Activated T-helper 1 cell treated with anti-CD3 and anti-CD28 coated beads, Interleukin-2, amount 50 U/mL, for 16 hours (primary cell): Measurements from ENCODE around the gene IMP4.
"Not testable (repeated sequence)": the region's sequence is repeated elsewhere in the genome, so short reads cannot be mapped to it uniquely, and the experiment has no call there.

Experiments
- DNase-seq, 2 donors: peaks; one replicate each; pipeline ENCODE4 v3.0.0-alpha.2; 2020; ENCODE audit warnings: low read depth in 1 of 2, low spot score in 1 of 2

Gene IMP4, protein sequence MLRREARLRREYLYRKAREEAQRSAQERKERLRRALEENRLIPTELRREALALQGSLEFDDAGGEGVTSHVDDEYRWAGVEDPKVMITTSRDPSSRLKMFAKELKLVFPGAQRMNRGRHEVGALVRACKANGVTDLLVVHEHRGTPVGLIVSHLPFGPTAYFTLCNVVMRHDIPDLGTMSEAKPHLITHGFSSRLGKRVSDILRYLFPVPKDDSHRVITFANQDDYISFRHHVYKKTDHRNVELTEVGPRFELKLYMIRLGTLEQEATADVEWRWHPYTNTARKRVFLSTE

DNA sequence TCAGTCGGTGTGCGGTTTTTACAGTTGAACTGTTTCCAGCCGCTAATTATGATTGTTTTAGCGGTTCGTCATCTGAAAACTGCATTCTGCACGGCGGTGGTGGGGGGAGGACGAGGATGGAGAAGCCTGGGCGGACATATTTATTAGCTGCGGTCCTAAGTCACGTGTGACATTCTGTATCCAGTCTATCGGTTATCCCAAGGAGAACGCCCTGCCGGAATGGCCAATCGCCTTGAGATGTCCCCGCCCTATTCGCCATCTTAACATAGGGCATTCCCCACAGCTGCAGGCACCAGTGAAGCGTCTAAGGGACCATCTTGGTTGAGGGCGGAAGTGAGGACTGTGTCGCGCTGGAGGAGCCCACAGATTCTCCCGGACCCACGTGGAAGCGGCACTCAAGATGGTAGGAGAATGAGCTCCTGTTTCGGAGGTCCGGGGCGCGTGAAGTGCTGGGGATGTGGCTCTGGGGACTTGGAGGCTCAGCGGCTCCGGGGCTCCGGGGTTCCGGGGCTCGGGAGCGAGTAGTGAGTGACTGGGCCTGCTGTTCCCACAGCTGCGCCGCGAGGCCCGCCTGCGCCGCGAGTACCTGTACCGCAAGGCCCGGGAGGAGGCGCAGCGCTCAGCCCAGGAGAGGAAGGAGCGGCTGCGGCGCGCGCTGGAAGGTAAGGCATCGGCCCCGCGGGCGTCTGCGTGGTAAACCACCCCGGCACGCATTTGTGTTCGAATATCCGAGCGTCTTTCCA, at the start of gene IMP4:
TSS of gene IMP4 (plus strand) at position 365 of the 743 bp plus-strand sequence. CDS start at position 401, 36 bp downstream.
- peak; percentile 88 to 89 for DNase-seq

DNA sequence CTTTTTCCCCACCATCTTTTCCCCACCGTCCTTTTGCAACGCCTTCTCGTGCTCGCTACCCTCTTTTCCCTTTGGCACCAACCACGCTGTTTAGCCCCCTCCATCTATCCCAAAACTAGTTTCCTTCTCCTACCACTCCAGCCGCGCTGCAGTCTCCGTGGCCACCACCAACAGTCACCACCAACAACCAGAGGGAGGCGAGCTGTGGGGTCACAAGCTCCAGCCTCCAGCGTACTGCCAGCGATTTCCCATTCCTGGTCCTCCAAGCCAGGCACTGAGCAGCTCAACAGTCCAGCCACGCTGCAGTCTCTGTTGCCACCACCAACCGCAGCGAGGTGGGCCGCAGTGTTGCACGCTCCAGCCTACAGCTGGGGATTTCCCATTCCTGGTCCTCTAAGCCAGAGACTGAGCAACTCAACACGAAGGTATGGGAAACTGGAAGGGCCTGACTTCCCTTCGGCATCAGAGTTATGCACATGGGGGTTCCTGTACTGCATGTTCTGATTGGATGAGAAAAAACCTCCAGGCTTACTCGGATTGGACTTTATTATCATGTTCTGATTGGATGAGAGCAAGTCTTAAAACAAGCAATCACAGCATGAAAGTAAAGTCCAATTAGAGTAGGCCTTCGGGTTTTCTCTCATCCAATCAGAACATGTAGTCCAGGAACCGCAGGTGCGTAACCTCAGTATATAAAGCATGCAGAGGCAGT, 42.3 kb upstream of the IMP4 start:
- DNase-seq, result no peak

DNA sequence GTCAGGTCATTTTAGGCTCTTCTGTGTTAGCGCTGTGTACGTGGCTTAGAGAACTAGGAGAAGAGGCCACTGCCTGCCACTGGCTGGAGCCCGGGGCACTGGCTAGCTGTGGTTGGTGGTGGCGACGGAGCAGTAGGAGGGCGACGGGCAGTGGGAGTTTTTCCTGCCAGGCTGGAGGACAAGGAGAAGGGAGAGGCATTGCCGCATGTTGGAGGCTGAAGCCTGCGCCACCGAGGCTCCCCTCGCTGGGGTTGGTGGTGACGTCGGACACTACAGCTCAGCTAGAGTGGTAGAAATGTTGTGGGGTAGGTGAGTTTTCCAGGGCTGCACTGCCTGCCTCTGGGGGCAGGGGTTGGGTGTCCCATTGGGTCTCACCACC, 41.7 kb upstream of the IMP4 start:
- no peak for DNase-seq

DNA sequence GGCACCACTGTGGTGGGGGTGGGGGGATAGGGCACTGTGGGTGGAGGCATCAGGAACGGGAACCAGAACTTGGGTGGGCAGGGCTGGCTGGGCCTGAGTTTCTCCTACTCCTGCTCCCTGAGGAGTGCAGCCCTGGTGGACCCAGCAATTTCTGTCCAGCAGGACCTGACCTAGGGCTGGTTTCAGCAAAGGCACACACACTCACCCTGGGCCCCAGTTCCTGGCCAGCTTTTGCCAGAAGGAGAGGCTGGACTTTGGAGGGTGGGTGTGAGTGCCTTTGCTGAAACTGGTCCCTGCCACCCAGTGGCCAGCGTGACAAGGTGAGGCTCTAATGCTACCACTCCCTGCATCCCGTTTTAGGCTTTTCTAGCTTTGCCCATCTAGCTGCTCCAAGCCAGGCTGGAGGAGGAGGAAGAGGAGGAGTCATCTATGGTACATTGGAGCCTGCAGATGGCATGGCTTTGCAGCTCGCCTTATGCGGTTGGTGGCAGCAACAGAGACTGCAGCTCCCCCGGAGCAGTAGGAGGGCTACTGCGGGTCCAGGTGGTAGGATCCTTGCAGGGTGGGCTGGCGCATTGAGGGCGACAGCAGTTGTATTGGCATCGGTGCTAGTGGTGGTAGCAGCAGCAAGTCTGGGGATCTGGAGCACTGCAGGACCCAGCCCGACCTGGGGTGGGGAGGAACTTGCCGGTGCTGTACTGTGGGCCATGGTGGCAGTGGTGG, 40.4 kb upstream of the IMP4 start:
- DNase-seq, result no peak

DNA sequence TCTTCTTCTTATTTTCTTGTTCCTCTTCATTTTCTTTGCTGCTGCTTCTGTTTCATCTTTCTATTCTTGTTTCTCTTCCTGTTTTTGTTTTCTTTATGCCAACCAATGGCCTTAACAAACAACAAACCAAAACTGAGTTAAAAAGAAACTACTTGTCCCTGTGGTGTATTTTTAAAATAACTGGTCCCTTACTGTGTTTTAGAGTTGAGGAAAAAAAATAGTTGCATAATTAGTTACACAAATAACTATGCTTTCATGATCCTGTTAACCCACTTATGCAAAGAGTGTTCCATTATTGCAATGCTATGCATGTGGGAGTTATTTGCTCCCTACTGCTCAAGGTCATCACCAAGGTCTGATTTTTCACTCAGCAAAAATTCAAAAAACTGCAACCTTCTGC, 39.5 kb upstream of the IMP4 start:
- no peak for DNase-seq

DNA sequence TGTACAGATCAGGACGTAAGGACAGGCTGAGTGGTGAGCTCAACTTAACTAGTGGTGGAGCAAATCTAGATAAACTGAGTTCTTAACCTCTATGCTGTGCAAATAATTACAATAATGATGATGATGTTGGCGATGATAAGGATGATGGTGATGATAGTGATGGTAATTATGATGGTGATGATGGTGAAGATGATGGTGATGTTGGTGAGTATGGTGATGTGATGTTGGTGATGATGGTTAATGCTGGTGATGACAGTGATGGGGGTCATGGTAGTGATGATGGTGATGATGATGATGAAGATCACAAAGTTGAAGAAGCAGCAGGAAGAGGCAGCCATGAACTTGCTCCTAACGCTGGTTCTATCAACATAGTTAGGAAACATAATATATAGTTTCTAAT, 38.0 kb upstream of the IMP4 start:
- no peak for DNase-seq

DNA sequence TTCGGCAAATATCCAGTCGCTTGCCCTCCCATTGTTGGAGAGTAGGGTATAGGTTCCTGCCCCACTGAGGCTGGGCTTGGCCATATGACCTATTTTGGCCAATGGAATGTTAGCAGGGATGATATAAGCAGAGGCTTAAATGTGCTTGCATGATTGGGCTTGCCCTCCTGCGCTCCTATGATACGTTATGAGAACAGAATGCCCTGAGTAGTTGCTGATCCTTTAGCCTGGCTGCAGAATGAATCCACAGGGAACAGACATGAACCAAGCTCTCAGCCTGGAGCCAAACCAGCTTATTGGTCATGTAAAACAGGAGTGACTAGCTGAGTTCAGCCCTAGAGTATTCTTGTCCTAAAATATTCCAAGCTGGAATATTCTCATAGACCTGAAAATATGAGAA, 34.8 kb upstream of the IMP4 start:
- no peak for DNase-seq

DNA sequence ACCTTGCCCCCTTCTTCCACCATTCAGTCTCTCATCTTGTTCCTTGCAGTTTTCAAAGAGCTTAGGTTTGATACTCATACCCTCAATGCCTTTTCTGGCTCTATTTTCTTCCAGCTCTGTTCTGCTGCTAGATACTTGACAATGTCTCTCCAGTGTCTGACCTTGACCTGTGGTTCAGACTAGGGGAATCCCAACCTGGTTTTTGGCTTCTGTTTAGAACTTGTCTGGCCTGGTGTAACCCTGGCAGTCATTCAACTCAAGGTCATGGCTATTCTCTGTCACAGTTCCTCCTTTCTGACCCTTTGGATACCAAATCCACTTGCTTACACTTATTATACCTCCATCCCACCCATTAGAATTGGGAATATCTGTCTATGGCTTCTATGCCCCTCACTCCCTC, 31.8 kb upstream of the IMP4 start:
- no peak for DNase-seq

DNA sequence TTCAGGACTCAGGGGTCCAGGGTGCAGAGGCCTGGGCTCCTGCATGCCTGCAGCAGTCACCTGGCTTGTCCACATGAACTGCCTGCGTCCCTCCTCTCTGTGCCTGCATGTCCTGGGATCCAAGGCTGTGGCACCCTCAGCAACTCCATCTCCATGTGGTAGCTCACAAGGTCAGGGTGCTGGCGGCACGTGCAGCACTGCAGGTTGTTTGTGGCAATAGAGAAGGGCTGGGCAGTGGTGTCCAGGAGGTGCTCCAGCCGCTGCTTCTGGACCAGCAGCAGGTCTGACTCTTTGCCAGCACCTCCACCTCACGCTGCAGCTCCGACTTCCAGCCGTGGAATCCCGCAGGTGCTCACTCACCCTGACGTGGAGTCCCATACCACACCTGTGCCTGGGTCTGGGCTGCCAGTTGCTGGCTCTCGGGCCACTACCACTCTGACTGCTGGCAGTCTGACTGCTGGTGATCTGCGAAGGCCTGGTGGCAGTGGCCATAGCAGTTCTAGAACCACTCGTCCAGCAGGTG, 28.8 kb upstream of the IMP4 start:
- no peak for DNase-seq

DNA sequence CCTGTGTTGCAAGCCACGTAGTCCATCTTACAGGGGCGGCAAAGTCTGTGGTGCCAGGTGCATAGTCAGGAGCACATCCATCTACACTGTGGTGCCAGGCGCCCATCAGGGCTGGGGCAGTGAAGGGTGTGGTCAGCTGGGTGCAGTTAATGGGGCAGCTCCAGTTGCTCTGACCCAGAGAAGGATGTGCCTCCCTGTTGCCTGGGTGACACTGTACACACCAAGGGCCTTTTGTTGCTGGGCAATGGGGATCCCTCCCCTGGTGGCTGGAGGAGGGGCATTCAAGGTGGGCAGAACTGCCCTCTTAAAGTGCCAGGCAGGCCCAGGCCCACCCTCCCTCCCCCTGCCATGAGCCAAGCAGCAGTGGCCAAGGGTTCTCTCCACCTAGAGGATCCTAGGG, 28.3 kb upstream of the IMP4 start:
- DNase-seq, result no peak

DNA sequence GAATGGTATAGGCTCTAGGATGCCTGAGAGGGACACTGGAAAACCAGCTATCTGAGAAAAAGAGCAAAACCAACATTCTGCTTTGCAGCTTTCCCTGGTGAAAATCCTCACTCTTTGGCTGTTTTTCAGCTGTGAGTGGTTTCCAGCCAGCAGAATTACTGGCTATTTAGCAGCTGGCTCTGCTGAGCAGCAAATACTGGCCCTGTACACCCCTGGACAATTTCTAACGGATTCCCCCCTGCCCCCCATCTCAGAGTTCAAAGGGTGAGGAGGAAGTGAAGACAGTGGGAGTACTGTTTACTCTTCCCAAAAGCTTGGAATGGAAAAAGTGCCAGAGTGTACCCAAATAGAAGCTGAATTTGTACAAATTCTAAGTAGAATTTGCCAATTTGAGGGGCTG, 26.1 kb upstream of the IMP4 start:
- no peak for DNase-seq

DNA sequence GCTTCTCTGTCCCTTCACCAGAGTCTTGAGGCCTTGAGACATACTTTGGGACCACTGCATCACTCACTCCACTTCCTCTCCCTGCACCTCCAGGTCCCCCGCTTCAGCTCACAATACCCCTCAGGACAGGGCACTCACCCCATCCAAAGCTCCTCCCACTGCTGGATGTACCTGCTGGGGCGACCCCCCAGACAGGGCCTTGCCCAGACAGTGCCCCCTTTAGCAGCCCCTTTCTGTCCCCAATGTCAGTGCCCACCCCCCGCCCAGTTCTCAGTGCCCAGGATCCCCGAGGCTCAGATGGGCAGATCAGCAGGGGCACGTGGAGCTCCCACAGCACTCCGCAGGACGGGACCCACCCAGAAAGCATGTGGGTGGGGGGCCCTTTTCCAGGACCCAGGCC, 23.8 kb upstream of the IMP4 start:
- DNase-seq, result no peak

DNA sequence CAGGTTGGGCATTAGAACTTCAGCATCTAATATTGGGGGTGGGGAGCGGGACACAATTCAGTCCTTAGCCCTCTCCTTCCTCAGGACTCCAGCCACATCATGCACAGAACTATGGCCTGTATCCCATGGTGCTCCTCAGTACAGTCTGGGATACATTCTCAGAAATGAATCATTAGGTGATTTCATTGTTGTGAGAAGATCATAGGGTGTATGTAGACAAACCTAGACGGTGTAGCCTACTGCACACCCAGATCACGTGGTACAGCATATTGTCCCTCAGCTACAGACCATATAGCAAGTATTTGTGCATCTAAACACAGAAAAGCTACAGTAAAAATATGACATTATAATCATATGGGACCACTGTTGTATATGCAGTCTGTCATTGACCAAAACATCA, 23.2 kb upstream of the IMP4 start:
- DNase-seq, result no peak

DNA sequence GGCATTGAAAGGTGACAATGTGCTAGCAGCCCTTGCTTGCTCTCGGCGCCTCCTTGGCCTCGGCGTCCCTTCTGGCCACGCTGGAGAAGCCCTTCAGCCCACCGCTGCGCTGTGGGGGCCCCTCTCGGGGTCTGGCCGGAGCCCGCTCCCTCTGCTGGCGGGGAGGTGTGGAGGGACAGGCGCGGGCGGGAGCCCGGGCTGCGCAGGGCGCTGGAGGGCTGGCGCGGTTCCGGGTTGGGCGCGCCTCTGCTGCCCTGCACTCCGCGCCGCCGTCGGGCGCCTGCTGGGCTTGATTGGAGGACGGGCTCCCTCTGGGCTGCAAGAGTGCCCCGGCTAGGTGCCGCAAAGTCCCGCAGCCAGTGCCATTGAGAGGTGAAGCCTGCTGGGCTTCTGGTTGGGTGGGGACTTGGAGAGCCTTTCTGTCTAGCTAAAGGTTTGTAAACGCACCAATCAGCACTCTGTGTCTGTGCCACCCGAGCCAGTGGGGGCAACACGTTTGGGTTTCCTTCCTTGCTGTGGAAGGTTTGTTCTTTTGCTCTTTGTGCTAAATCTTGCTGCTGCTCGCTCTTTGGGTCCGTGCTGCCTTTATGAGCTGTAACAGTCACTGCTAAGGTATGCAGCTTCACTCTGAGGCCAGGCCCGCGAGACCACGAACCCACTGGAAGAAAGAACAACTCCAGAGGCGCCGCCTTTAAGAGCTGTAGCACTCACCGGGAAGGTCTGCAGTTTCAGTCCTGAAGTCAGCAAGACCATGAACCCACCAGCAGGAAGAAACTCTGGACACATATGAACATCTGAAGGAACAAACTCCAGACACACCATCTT, 14.8 kb upstream of the IMP4 start:
- no peak for DNase-seq

DNA sequence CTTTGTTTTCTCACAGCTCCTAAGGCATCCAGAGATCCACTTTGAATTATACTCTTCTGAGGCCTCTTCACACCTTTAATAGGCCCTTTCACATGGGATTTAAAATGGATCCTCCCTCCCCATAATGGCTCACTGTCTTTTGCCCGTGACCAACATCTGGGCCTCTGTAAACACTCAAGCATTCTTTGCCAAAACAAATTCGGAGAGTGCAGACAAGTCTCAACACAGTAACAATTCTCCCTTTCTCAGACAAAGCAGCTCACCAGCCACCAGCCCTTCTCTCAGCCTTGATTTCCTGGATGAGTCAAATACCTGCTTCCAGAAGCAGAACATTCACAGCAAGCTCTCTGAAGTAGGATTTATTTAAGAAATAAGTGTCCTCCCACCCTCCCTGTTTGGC, 14.0 kb upstream of the IMP4 start:
- no peak for DNase-seq

DNA sequence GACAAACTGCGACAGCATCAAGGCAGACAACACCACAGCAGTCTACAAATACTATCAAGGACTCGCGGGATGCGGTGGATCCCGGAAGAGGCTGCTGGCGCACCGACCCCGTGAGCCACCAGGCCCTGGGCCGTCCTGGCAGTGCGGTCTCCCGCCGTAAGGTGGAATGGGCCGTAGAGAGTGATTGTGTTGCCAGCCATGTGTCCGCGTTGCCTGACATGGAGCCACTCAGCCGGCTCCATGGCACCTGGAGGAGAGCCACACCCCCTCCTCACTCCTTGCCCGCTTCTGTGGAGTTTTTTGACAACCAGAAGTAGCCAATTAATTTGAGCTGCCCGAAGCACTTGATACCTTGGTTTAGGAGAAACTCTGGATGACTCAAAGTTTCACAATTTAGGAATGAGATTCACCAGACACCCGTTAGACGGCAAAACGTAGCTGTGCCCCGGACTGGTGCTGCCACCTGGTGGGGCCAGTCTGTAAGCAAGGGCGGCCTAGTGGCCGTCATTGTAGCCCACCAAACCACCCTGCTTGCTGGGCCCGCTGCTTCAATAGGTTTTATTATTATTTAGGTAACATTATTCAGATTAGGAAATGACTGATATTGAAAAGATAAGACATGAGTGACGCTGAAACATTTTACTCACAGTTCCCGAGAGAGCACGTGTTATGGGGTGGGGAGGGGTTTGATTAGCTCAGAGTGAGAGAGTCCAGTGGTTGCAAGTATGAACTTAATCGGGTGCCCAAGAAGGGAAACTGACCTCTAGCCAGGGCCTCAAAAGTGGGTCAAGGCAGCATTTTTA, 10.2 kb upstream of the IMP4 start:
- DNase-seq, result peak; percentile 33 to 44

DNA sequence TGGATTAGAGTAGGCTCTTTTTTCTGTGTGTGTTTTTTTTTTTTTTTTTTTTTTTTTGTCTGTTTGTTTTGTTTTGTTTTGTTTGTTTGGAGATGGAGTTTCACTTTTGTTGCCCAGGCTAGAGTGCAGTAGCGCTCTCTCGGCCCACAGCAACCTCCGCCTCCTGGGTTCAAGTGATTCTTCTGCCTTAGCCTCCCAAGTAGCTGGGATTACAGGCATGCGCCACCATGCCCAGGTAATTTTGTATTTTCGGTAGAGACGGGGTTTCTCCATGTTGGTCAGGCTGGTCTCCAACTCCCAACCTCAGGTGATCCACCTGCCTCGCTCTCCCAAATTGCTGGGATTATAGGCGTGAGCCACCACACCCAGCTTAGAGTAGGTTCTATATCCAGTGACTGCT, 9.4 kb upstream of the IMP4 start:
- not testable (repeated sequence) for DNase-seq

DNA sequence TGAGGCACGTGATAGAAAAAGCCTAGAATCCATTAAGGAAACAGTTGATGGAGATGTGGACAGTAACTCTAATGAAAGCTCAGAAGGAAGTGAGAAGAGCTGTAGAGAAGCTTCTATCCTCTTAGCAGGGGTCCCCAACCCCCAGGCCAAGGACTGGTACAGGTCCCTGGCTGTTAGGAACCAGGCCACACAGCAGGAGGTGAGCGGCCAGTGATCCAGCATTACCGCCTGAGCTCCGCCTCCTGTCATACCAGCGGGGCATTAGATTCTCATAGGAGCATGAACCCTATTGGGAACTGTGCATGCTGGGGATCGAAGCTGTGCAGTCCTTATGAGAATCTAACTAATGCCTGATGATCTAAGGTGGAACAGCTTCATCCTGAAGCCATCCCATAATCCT, 8.7 kb upstream of the IMP4 start:
- no peak for DNase-seq

DNA sequence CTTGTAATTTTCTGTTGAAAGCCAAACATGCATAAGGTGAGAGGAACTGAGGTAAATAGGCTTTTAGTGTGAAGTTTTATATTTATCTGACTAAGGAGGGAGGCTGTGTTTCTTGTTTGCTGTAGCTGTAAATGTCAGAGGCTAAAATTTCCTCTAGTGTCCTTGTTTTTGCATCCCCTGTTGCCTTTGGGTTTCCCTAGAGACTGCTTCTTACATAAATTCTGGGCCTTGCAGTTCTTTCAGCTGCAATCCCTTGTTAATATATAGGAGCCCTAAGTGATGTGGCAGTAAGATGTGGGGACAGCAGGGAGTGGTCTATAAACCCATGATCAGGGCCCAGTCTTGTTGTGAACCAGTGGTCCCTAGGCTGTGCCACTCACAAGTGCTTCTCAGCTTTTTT, 7.5 kb upstream of the IMP4 start:
- no peak for DNase-seq
